ENCODE data around the gene DAZL.

GRCh38 chr3:16548721-16549120 lies 56.5 kb downstream of the DAZL start:
- TF ChIP-seq CTCF (IDR thresholded peaks at IDR 0.05; ENCODE audit: low read length) (no peak), EZH2 (optimal IDR thresholded peaks at IDR 0.05; ENCODE audit: low read depth, low read length) (no peak)
